Measurements from ENCODE around the gene LMTK2.
A peak's percentile ranks its signal among the peaks of the same experiment; 100 is the strongest.

LMTK2 gene

DNA sequence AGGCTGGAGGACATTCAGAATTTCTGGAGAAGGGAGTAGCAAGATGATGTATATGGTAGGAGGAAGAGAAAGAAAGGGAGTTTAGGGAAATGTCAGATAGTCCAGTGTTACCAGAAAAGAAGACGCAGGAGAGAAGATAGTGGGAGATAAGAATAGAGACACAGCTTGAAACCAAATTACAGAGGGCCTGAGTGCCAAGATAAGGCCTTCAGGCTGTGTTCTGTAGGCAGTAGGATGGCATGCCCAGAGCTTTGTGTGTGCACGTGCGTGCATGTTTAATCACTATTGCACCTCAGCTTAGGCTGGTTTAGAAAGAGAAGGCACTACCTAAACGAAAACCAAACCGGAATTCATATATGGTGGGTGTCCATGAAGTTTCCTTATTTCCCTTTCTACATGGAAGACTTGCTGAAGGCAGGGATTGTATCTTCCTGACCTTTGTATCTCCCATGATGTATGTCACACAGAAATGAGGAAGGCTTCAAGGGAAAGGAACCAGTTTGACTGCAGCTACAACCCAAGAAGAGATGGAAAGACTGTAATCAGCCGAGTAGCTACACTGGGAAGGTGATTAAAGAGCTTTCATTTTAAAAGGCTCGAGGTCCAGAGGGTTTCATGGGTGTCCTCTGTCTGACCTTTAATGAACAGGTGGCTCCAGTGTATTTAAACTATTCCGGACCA, 68.7 kb downstream of the LMTK2 start:
- no peak for DNase-seq

DNA sequence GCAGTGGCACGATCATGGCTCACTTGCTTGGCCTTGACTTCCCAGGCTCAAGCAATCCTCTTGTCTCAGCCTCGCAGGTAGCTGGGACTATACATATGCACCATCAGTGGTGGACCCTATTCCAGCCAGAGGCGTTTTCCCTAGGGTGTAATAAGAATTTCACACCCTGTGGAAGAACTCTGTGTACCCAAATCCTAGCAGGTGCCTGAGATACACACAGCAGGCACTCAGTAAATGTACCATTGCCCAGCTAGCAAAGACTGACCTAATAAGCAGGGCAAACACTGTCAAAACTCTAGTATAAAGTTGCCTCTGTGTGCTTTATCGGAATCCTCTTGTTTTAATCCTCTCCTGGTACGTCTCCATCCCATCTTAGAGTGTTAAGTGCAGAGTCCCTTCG, 70.9 kb downstream of the LMTK2 start:
- no peak for DNase-seq

DNA sequence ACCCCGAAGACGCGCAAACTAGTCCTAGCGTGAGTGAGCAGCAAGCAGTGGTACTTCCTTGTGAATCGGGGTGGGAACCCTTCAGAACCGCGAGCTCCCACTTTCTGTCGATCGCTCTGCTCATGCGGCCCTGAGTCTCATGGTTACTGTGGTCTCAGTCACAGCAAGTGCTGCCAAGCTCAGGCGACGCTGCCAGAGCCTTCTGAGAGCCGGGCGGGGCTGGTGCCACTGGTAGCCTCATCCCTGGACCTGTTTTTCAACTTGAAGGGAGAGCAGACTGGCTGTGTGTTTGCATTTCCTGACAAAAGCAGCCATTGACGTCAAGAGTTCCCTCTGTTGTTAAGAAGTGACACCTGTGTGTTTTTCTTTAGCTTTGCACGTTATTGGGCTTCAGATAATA, 71.7 kb downstream of the LMTK2 start:
- DNase-seq = no peak

DNA sequence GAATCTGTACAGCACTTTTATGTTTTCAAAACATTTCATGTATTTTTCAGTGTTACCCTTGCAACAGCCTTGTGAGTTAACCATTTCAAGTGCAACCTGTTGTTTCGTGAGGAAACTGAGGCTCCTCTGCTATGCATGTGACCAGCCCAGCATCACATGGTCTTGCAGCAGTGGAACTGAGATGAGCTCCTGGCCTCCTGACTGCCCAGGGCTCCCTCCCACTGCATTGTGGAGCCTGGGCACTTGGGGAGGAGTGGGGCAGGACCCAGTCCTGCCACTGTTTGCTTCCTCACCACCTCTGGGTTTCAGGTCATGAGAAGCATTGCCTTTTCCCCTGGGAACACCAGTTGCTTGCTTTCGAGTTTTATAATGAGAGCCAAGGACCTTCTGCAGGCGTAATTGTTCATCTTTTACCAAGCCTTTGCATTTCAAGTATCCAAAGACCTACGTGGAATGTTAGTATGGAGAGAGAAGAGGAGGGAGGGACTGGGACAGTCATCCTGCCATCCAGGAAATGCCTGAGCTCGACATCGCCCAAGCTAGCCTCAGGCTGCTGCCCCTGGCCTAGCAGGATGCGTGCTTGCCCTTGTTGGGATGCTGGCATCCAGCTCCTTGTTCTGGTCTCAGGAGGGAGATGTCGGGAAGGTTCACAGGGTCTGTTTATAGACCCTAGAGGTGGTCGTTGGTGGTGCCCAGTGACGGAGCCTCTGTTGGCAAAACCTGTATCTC, 72.3 kb downstream of the LMTK2 start:
- no peak for DNase-seq

DNA sequence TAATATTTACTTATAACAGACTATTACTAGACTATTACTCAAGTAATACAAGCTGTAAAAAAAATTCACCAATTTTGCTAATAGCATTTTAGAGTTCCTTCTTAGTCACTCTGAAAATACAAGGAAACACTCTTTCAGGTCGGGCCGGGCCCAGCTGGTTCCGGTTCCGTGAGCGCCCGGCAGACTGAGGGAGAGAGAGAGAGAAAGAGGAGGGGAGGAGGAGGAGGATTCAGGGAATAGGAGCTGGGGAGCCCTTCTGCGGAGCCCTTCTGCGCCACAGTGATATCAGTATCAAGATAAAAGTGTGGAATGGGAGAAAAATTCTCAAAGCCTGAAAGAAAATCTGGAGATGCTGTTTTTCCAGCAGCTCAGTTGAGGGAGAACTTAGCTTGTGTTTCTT, 74.1 kb downstream of the LMTK2 start:
- DNase-seq = no peak

- DNase-seq = peak; percentile 20 to 25
These were observed 78.4 kb downstream of the LMTK2 start for GRCh38 chr7:98185101-98185500.

GRCh38 chr7:98186452-98187137, 79.9 kb downstream of the LMTK2 start:
- peak; percentile 44 to 76 for DNase-seq

GRCh38 chr7:98187138-98187502, 80.5 kb downstream of the LMTK2 start:
- DNase-seq = no peak

- DNase-seq = no peak
These were observed 82.9 kb downstream of the LMTK2 start for GRCh38 chr7:98189559-98189958.

DNA sequence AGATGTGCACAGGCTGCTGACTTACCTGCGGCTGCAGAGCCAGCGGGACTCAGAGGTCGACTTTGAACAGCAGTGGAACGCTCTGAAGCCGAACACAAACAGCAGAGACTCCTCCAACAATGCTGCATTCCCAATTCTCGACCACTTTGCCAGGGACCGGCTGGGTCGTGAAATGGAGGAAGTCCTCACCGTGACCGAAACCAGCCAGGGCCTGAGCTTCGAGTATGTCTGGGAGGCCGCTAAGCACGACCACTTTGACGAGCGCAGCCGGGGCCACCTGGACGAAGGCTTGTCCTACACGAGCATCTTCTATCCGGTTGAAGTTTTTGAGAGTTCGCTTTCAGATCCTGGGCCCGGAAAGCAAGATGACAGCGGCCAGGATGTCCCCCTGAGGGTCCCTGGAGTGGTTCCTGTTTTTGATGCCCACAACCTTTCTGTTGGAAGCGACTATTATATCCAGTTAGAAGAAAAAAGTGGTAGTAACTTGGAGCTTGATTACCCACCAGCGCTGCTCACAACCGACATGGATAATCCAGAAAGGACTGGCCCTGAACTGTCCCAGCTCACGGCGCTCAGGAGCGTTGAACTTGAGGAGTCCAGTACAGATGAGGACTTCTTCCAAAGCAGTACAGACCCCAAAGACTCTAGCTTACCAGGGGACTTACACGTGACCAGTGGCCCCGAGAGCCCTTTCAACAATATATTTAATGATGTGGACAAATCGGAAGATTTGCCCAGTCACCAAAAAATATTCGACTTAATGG, 85.2 kb downstream of the LMTK2 start:
- DNase-seq = no peak

DNA sequence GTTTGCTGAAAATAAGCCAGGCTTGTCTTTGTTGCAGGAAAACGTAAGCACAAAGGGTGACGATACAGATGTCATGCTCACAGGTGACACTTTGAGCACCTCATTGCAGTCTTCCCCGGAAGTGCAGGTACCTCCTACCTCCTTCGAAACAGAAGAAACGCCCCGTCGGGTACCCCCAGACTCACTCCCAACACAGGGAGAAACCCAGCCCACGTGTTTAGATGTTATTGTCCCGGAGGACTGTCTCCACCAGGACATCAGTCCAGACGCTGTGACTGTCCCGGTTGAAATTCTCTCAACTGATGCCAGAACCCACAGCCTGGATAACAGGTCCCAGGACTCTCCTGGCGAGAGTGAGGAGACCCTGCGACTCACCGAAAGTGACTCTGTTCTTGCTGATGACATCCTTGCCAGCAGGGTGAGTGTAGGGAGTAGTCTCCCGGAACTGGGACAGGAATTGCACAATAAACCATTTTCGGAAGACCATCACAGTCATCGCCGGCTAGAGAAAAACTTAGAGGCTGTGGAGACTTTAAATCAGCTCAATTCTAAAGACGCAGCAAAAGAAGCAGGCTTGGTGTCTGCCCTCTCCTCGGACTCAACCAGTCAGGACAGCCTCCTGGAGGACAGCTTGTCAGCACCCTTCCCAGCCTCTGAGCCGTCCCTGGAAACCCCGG, 86.3 kb downstream of the LMTK2 start:
- no peak for DNase-seq

DNA sequence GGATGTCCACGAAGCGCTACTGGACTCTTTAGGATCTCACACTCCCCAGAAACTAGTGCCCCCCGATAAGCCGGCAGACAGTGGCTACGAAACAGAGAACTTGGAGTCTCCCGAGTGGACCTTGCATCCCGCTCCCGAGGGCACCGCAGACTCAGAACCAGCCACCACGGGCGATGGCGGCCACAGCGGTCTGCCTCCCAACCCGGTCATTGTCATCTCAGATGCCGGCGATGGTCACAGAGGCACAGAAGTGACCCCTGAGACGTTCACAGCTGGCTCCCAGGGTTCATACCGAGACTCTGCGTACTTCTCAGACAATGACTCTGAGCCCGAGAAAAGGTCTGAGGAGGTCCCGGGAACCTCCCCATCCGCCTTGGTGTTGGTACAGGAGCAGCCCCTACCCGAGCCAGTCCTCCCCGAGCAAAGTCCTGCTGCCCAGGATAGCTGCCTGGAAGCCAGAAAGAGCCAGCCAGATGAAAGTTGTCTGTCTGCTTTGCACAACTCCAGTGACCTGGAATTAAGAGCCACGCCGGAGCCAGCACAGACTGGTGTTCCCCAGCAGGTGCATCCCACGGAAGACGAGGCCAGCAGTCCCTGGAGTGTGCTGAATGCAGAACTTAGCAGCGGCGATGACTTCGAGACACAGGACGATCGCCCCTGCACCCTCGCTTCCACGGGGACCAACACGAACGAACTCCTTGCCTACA, 87.0 kb downstream of the LMTK2 start:
- DNase-seq = no peak

DNA sequence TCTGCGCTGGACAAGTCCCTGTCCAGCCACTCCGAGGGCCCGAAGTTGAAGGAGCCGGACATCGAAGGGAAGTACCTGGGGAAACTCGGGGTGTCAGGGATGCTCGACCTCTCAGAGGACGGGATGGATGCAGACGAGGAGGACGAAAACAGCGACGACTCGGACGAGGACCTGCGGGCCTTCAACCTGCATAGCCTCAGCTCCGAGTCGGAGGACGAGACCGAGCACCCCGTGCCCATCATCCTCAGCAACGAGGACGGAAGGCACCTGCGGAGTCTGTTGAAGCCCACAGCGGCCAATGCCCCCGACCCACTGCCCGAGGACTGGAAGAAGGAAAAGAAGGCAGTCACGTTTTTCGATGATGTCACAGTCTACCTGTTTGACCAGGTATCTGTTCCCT, 87.5 kb downstream of the LMTK2 start:
- DNase-seq = no peak

- DNase-seq = no peak
These were observed 88.2 kb downstream of the LMTK2 start for GRCh38 chr7:98194672-98195457.

DNA sequence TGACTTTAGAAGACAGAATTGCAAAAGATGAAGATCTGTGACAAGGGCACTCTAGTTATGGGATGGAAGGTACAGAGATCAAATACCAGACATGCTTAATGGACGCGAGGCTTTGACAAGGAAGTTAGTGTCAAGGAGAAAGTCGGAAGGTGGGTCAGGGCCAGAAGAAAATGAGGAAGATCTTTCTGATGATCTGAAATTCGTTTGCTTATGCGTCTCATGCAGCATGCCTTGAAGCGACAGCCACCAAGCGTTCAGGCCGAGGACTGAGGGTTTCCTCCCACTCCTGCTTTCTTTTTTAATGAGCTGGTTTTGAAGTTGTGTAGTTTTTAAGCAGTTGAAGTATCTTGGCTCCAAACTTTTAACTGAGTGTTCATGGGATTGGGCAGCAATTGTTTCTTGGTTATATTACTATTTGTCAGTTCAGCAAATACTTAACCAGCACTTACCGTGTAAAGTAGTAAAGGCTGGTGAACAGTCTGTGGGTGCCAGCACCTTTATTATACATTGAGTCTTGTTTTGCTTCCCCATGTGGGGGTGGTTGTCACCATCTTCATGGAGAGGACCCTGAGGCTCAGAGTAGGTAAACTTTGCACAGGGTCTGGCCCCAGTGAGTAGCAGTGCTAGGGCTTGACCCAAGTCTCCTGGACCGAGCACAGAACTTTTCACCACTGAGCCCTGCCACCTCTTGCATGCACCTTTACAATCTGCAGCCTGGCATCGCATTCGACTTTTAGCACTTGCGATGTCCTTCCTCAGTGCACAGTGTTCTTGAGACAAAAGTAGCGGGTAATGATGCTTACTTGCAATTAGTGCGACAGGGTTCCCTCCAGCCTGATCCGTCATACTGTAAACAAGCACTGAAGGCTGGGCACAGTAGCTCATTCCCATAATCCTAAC, 90.3 kb downstream of the LMTK2 start:
- DNase-seq = no peak

DNA sequence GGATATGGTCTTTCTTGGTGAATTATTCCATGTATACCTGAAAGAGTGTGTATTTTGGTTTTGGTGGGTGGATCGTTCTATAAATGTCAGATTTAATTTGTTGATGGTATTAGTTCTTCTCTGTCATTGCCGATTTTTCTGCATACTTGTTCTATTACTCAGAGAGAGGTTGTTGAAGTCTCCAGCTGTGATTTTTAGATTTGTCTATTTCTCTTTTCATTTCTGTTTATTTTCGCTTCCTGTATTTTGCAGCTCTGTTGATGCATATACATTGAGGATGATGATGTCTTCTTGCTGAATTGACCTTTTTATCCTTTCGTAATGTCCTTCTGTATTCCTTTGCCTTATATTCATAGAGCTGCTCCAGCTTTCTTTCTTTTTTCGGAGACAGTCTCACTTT, 92.5 kb downstream of the LMTK2 start:
- DNase-seq = no peak

DNA sequence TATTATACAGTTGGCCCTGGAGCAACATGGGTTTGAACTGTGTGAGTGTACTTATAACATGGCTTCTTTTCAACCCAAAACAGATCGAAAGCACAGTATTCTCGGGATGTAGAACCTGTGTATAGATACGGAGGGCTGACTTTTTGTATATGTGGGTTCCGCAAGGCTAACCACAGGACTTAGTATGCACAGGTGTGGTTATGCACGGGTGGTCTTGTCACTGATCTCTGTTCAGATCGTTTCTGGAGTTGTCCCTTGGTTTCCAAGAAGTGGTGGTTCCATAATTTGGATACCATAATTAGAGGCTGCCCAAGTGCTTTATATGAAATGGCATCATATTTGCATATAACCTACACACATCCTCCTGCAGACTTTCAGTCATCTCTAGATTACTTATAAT, 93.7 kb downstream of the LMTK2 start:
- DNase-seq = no peak

- DNase-seq = peak; percentile 14 to 63
These were observed 95.9 kb downstream of the LMTK2 start for GRCh38 chr7:98202367-98203195.
